GM19043 (cell line): ENCODE results near the gene ZNF512B.
"Not testable (repeated sequence)": the region's sequence is repeated elsewhere in the genome, so short reads cannot be mapped to it uniquely, and the experiment has no call there.

ENCODE experiments used
- ATAC-seq: cut with Tn5 transposase; IDR thresholded peaks from one replicate; pipeline ENCODE4 v1.9.1; 2021; ENCODE audit warnings: low read depth; ENCODE audit not compliant: unreplicated experiment

The ZNF512B gene

GRCh38 chr20:63937596-63937995 is 32.1 kb downstream of the ZNF512B start:
- no peak for ATAC-seq

GRCh38 chr20:63935447-63935846 is 34.3 kb downstream of the ZNF512B start:
- ATAC-seq, result no peak

- ATAC-seq, result no peak
Measured at GRCh38 chr20:63934271-63935068, 35.3 kb downstream of the ZNF512B start.

- no peak for ATAC-seq
Measured at GRCh38 chr20:63933646-63934045, 36.1 kb downstream of the ZNF512B start.

- ATAC-seq, result no peak
Measured at GRCh38 chr20:63932606-63933160, 37.0 kb downstream of the ZNF512B start.

- no peak for ATAC-seq
Measured at GRCh38 chr20:63931735-63932134, 38.0 kb downstream of the ZNF512B start.

GRCh38 chr20:63930971-63931553 is 38.7 kb downstream of the ZNF512B start:
- ATAC-seq, result no peak

- not testable (repeated sequence) for ATAC-seq
Measured at GRCh38 chr20:63929473-63929883, 40.3 kb downstream of the ZNF512B start.

- ATAC-seq, result no peak
Measured at GRCh38 chr20:63929071-63929470, 40.7 kb downstream of the ZNF512B start.

- ATAC-seq, result no peak
Measured at GRCh38 chr20:63926298-63926697, 43.4 kb downstream of the ZNF512B start.

GRCh38 chr20:63924241-63924640 is 45.5 kb downstream of the ZNF512B start:
- no peak for ATAC-seq

GRCh38 chr20:63923651-63924050 is 46.1 kb downstream of the ZNF512B start:
- ATAC-seq, result no peak

- ATAC-seq, result no peak
Measured at GRCh38 chr20:63920226-63920625, 49.5 kb downstream of the ZNF512B start.

- no peak for ATAC-seq
Measured at GRCh38 chr20:63919130-63919529, 50.6 kb downstream of the ZNF512B start.

GRCh38 chr20:63917811-63918210 is 51.9 kb downstream of the ZNF512B start:
- ATAC-seq, result no peak

GRCh38 chr20:63916371-63916939 is 53.3 kb downstream of the ZNF512B start:
- ATAC-seq, result not testable (repeated sequence)

GRCh38 chr20:63915471-63915870 is 54.3 kb downstream of the ZNF512B start:
- ATAC-seq, result no peak

- no peak for ATAC-seq
Measured at GRCh38 chr20:63913768-63914167, 56.0 kb downstream of the ZNF512B start.

GRCh38 chr20:63911176-63911575 is 58.6 kb downstream of the ZNF512B start:
- ATAC-seq, result no peak

- no peak for ATAC-seq
Measured at GRCh38 chr20:63908008-63908682, 61.6 kb downstream of the ZNF512B start.
